Islet of Langerhans (tissue), 1 donor: Measurements from ENCODE around the gene IMMP2L.

ENCODE experiments used
- FAIRE-seq: peaks from one replicate; lab custom pipeline; 2011; peaks lifted over from hg19 to GRCh38; lab: Jason Lieb, UNC

Gene IMMP2L

DNA sequence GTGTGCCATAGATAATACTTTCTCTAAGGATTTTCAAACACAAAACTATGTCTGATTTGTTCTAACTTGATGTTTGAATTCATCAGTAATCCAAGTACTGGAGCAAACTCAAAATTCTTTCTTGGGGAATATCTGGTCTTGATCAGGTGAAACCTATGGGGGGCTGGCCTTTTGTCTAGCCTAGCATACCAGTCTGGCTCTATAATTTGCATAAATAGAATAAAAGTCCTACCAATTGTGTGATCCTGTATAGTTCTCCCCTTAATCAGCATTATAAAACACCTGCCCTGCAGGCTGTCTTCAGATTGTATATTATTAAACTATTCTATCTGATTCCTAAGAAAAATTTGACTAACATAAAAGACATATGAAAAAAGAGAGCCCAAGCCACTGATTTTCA lies 705.2 kb downstream of the IMMP2L start:
- no peak for FAIRE-seq

DNA sequence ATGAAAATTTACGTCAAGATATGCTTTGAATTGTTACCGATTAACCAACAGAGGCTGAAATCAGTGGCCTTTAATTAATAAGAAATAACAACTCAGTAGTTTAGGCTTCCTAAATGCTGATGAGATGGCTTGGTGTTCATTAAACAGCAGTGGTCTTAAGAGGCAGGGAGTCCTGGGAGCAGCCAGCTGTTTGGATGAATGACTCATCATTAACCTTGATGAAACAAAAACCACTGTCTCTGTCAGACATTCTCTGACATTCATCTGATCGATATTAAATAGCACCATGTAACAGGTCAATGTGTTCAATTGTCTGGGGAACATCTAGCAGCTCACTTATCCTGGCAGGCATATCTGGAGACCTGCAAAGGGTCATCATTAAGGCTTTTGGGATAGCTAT lies 705.6 kb downstream of the IMMP2L start:
- FAIRE-seq, result no peak

DNA sequence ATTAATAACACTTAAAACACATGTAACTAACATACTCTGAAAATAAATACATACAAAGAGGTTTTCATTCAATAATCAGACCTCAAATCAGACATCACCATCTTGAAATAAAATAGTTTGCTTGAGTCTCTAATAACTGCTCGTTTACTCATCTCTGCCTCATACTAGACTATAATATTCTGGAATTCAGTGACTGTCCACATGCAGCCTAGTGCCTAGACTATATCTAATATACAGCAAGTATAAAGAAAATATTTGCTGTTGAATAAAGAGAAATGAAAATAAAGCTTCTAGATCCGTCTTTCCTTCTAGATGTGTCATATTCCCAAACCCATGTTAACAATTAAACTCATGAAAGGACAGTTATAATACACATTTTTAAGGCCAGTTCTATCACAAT lies 707.6 kb downstream of the IMMP2L start:
- FAIRE-seq, result no peak

DNA sequence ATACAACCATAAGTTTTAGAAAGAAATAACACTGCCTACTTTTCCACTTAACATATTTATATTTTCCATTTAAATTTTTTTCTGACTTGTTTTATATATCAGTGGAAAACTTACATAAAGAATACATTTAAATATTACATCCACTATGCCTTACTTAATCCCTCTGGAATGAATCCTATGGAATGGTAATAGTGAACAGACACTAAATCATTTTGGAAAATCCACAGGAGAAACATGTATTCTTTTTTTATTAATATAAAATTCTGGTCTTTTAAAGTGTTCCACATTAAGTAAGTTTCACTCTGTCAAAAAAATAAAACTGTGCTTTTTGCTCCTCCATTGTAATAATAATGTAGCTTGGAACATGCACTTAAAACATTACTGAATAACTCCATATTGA lies 708.1 kb downstream of the IMMP2L start:
- peak; percentile 5 for FAIRE-seq

DNA sequence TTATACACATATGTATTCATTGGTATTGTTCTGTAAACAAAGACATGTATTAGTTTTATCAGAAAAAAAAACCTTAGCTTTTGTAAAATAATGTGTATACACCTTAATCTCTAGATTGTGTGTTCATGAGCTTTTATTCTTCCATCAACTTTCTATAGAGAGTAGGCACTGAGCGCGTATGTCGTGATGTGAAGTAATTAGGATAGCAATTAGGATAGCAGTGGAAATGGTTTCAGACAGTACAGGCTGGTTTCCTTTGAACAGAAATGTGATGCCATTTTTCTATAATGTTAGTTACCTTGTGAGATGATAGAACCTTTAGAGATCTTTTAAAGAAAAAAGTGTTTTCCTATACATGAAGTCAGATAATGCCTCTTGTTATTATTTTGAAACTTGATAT lies 709.0 kb downstream of the IMMP2L start:
- no peak for FAIRE-seq

DNA sequence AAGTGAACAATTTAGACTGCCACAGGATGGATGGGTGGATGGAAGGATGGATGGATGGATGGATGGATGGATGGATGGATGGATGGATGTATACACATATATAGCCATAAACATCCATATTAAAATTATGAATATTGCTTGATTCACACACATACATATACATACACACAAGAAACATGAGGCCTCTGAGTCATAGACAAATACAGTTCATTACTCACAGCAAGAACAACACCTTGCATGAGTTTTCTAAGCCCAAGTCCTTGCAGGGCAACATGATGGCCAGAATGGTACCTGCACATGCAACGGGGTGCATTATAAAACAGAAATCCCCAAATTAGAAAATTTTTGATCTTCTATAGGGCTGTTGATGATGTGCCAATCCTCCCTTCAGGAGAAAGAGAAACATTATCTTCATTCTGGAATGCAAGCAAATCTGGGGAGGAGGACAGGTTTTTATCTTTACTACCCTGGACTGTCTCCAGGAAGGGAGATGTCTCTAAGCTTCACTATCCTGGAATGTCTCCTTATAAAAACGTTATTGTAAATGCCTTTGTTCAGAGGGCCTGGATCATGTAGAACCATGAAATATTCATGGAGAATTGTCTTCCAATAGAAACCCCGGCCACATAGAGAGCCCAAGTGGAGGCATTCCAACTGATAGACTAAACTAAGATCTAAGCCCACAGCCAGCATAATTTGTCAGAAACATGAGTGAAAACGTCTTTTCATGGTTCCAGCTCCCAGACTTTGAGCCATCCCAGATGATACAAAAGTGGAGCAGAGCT lies 709.9 kb downstream of the IMMP2L start:
- FAIRE-seq, result no peak

DNA sequence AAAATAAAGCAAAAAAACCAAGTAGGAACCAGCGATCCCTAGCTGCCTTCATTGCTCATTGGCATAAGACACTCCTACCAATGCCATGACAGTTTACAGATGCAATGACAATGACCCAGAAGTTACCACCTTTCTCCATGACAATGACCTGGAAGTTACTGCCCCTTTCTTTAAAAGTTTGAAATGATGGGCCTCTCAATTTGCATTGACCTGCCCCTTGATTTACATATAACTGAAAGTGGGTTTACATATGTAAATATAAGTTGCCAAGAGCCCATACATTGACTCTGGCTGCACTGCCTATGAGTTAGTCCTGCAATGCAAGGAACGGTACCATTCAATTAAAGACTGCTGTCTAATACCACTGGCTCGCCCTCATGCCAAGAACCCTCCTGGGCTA lies 712.1 kb downstream of the IMMP2L start:
- FAIRE-seq, result no peak

DNA sequence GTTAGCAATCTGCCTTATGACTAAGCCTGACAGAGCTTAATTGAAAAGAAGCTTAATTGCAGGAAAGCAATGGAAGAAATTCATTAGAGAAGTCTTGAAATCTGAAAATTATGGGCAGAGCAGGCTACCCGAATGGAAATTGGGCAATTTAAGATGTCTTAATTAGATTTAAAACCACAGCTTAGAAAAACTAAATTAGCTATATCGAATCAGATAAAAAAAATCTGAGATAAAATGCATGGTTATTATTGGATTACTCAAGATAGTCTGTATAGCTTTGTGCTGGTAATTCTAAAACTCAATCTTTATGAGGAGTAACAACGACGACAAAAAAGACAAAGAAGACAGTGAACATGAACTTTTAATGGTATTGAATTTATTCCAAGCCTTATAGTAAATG lies 719.5 kb downstream of the IMMP2L start:
- peak; percentile 76 for FAIRE-seq

DNA sequence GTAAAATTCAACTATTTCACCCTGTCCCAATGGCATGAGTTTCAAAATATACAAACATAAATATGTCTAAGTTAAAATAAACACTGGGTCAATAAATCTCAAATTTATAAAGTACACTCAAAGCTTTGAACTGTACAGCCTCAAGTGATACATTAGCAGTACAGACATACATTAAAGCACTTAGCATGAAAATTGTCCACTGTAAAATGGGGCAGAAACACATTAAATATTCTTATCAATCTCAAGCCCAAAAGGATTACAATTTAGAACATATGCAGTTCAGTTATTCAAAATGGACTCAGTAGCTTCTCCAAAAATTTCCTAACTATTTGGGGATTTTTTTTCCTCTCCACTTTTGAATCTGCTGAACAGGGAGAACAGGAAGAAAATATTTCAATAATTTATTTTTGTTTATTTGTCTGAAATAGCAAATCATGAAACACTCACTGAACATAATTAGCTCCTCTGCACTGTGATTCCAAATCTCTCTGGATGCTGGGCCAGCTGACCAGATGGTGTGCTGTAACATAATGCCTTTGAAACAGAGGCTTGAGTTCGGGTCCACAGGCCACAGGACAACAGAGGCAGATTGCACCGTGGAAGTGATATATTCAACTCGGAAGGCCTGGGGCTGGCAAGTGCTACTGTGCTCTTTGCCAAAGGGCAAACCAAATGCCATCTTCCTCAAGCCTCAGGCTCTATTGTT lies 720.3 kb downstream of the IMMP2L start:
- no peak for FAIRE-seq

DNA sequence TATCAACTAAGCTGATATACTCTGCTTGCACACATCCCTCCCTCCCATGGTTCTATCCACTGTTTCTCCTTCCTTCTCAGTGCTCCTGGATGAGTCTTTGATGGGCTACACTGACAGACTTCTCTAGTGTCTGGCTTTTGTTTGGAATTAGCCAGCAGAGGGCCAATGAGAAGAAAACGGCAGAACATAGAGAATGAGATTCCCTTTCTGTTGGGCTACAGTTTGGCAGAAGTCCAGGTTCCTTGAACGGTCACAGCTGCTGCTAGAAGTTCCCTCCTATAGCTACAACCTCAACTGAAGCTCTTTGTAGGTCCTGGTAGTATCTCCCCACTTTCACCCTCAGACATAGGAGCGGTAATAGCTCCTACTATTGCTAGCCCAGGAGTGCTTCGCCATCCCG lies 722.4 kb downstream of the IMMP2L start:
- FAIRE-seq, result no peak

DNA sequence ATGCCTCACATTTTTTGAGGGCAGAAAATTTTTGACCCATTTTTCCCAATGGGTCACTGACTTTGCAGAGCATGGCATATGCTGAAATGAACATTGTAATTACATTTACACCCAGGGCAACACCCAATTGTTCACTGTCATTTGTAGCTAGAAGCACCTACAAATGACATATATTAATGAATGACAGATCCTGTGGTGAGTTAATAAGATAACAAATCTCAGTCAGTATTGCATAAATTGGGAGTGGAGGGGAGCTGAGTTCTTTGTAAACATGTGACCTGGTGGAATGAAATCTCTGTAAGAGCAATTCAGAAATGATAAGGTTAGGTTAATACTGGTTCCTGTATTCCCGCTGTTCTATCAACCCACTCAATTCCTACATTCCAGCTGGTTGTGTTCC lies 726.4 kb downstream of the IMMP2L start:
- no peak for FAIRE-seq

DNA sequence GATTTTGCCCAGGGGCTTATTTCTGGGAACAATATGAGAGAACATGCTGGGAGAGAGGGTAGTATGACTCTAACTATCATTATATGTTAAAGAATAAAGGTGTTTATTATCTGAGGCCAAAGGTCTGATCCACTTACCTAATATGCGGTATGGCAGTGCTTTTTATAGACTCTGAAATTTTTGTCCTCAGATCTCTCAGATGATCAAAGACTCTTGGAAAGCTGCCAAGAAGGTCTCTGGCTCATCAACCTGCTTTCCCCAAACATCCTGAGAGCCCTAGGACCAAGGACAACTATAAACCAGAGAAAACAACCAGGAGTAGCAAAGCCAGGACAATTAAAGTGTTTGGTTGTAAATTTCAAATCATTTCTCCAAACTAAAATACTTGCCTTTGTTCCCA lies 727.1 kb downstream of the IMMP2L start:
- FAIRE-seq, result no peak

DNA sequence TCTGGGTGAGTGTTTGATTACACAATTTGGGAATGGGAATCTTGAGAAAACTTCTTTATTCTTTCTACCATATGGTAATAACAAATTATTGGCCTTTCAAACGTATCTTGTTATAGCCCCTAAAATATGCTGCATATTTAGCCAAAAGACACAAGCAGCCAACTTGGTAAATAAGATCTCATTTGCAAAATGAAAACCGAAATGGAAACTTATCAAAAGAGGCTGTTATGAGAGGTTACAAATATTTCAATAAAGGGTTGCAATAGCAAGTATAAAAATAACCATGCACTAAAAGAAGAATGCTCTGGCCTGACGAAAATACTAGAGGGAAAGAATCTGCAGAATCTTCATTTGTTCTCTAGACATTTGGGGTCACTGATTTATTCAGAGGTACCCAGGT lies 730.9 kb downstream of the IMMP2L start:
- FAIRE-seq, result no peak

DNA sequence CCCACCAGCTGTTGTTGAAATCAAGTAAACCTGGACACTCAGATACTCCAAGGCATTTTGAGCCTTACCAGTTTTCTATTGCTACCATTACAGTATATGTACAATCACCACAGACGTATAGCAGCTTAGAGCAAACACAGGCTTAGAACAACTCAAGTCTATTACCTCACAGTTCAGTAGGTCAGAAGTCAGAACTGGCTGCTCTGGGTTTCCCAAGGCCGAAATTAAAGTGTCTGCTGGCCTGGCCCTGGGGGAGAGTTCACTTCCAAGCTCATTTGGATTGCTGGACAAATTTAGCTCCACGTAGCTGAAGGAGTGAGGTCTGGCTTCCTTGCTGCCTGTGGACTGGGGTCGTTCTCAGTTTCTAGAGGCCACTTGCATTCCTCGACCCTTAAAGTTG lies 731.5 kb downstream of the IMMP2L start:
- no peak for FAIRE-seq

DNA sequence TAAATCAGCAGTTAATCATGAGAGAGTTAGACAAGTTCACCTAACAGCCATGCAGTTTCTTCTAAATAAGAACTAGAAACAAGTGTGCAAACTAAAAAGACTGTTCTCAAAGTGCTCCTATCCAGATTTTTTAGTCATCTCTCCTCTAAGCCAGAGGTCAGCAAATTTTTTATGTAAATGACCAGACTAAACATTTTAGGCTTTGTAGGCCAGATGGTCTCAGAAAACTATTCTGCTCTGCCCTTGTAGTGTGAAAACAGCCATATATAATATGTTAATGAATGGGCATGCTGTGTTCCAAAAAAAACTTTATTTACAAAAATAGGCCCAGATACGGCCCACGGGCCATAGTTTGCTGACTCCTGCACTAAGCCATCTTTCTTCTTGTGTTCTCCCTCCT lies 734.4 kb downstream of the IMMP2L start:
- FAIRE-seq, result no peak

DNA sequence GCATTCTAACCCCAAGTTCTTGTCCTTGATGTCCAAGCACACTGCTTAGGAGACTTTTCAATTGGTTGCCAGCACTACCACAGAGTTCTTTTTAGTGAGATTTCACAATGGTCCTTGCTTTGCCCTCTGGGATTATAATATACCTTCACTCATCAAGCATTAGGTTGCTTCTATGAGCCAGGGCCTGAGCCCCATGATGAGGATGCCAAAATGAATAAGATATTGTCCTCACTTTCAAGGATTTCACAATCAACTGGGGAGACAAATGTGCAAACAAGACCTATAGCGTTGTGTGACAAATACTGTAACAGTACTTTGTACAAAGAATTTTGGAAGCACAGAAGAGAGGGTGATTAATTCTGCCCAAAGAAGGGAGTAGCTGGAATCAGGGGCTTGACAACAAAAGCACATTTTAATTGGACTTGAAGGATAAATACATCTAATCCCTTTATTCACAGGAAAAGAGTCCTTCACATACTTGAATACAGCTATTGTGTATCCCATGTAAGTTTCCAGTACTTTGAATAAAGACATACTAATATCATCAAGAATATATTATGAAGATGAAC lies 734.9 kb downstream of the IMMP2L start:
- FAIRE-seq, result no peak

DNA sequence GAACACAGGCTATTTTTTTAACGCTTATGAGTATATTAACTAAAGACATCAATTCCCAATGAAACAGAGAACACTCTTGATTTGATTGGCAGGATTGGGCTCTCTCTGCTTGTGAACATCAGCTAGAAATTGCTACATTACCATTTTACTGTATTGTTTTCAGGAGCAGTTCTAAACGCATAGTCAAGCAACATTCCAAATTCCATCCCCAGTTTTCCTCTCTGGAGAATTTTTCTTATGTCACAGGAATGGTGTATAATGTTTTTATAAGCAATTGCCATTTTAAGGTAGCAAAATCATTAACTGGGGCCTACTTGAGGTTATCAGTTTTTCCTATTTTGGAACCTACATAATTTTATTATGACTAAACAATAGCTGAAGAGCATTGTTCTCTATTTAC lies 748.3 kb downstream of the IMMP2L start:
- no peak for FAIRE-seq

DNA sequence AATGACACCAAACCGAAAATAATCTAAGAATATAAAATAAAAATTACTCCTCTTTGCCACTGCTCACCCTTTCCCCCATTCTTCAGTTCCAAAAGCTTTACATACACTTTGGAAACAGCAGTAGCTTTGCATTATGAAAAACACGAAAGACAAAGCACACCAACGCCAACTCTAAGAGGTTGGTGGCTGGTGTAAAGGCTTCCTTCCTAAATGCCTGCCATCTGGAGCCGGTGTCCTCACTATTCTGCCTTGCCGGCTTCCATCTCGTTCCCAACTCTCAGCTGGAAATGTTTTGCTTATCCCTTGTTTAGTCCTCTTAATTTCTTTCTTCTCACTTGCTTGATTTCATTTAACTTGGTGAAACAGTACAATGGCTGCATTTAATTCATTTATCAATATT lies 752.5 kb downstream of the IMMP2L start:
- FAIRE-seq, result no peak

DNA sequence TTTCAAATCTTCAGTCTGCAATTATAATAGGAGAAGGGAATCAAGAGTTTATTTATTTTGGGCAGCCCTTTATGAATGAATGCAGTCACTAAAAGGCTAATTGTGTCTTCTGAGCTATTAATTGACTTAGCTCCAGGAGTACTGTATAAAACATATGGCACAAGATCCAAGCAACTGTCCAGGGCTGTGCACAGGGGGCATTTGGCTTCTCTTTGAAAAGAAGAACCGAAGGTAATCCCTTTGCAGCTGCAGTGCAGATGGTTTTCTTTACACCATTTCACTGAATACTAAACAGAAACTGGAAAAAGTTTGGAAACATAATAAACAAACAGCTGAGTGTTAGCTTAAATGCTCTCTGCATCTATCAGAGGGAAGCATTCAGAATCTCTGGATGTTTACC lies 753.9 kb downstream of the IMMP2L start:
- FAIRE-seq, result no peak

DNA sequence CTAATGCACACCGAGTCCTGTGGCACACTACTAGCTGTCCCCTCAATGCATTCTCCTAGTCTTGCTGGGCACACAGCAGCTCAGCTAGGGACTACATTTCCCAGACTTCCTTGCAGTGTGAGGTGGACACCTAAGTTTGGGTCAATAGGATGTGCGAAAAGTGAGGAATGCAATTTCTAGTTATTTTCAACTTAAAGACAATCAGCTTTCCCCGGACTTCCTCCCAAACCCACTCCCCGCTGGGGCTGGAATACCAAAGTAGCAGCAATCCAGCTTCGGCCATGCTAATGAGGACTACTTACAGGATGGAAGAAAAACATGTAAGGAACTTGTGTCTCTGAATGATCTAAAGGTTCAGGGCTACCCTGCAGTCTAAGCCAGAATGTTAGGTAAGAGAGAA lies 757.8 kb downstream of the IMMP2L start:
- no peak for FAIRE-seq

DNA sequence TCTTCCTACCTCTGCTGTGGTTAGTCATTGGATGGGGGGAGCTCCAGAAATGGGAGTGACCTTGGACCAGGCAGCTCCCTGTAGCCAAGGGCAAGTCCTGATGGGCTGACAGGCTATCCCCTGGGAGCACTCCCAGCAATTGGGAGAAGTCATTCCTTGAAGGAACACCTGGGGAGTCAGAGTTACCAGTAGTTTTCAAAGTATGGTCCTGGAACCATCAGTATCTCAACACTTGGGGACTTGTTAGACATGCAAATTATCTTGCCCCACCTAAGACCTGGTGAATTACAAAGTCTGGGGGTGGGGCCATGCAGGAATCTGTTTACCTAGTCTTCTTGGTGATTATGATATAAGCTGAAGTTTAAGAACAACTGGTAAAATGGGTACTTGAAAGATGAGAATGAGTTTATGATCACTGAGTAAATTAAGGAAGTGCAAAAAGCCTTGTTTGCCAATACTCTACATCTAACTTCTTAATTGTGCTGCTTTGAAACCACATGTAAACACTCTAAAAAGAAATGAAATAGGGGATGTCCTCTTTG lies 758.6 kb downstream of the IMMP2L start:
- no peak for FAIRE-seq

DNA sequence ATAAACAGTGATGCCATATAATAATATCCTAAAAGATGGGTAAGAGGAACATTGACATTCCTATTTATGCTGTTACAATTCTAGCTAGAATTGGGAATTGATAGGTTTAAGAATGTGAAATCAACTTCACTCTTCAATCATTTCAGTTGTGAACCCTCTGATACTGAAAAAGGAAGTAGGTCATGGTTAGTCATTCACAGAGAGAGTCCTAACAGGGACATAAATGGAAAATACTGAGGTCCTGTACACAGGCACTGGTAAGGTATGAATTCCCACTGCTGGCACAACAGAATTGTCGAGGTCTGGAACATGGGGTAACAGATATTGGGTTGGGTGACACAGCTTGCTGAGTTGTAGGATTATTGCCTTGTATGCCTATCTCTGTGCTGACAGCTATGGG lies 760.8 kb downstream of the IMMP2L start:
- no peak for FAIRE-seq

DNA sequence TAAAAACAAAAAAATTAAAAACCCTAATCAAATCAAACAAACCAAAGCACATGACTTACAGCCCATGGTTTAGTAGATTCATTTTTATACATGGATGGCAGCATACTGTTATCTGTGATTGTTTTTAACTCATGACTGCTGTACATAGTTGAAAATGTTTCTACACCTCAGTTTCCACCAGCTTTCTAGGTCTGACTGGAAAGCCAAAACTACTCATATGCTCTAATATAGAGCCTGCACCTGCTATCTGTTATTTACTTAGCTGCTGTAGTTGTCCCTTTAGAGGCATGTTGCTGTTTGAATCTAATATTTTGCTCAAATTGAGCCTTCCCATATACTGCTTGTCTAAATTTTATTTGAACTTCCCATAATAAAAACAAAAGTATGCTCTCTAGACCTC lies 761.3 kb downstream of the IMMP2L start:
- no peak for FAIRE-seq

DNA sequence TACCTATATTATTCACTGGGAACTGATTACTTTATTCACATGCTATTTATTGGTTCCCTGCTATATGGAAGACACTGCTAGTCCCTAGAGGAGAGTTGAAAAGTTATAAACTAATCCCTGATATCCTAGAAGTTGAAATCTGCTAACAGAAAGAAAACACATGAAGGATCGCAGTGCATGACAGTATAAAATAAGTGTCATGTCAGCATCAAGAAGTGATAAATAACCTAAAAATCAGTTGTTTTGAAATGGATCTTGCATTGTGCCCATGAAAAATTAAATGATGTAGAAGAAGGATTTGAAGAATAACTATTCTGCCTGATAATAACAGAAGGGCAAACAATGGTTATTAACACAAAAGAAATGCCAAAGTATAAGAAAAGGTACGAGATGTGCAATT lies 764.6 kb downstream of the IMMP2L start:
- FAIRE-seq, result no peak
